ENCODE measurements around the gene PCBP3. TPM values are rescaled to one million over a fixed set of nuclear protein-coding genes. Genes with fewer than 3 reads are reported as not detected.

PCBP3 gene
- polyA plus RNA-seq, 3 donors = 1.7 to 2.5 (median 2.4) TPM

GRCh38 chr21:45917241-45917640 is 273.7 kb downstream of the PCBP3 start:
- no peak for DNase-seq (ENCODE audit: extremely low read depth in 1 of 11, low read depth in 9 of 11, low spot score in 4 of 11)

- DNase-seq (ENCODE audit: extremely low read depth in 1 of 11, low read depth in 9 of 11, low spot score in 4 of 11) = no peak
These were observed 274.5 kb downstream of the PCBP3 start for GRCh38 chr21:45918011-45918410.

GRCh38 chr21:45918835-45919447 is 275.4 kb downstream of the PCBP3 start:
- DNase-seq (ENCODE audit: extremely low read depth in 1 of 11, low read depth in 9 of 11, low spot score in 4 of 11) = no peak

- no peak for DNase-seq (ENCODE audit: extremely low read depth in 1 of 11, low read depth in 9 of 11, low spot score in 4 of 11)
These were observed 276.1 kb downstream of the PCBP3 start for GRCh38 chr21:45919593-45919992.

- no peak for DNase-seq (ENCODE audit: extremely low read depth in 1 of 11, low read depth in 9 of 11, low spot score in 4 of 11)
These were observed 277.5 kb downstream of the PCBP3 start for GRCh38 chr21:45920824-45921600.

- no peak for DNase-seq (ENCODE audit: extremely low read depth in 1 of 11, low read depth in 9 of 11, low spot score in 4 of 11)
These were observed 278.4 kb downstream of the PCBP3 start for GRCh38 chr21:45921917-45922316.

- DNase-seq (ENCODE audit: extremely low read depth in 1 of 11, low read depth in 9 of 11, low spot score in 4 of 11) = no peak
These were observed 279.1 kb downstream of the PCBP3 start for GRCh38 chr21:45922648-45923047.

GRCh38 chr21:45923146-45923545 is 279.6 kb downstream of the PCBP3 start:
- peak in 10 of 11 donors; percentile 40 to 64 (median 52) for DNase-seq (ENCODE audit: extremely low read depth in 1 of 11, low read depth in 9 of 11, low spot score in 4 of 11)

GRCh38 chr21:45926281-45926680 is 282.8 kb downstream of the PCBP3 start:
- no peak for DNase-seq (ENCODE audit: extremely low read depth in 1 of 11, low read depth in 9 of 11, low spot score in 4 of 11)

- DNase-seq (ENCODE audit: extremely low read depth in 1 of 11, low read depth in 9 of 11, low spot score in 4 of 11) = no peak
These were observed 283.5 kb downstream of the PCBP3 start for GRCh38 chr21:45927032-45927431.

GRCh38 chr21:45927851-45928850 is 284.6 kb downstream of the PCBP3 start:
- no peak for DNase-seq (ENCODE audit: extremely low read depth in 1 of 11, low read depth in 9 of 11, low spot score in 4 of 11)

- peak in 2 of 11 donors; percentile 8 to 19 for DNase-seq (ENCODE audit: extremely low read depth in 1 of 11, low read depth in 9 of 11, low spot score in 4 of 11)
These were observed 285.9 kb downstream of the PCBP3 start for GRCh38 chr21:45929449-45929848.

- DNase-seq (ENCODE audit: extremely low read depth in 1 of 11, low read depth in 9 of 11, low spot score in 4 of 11) = no peak
These were observed 286.8 kb downstream of the PCBP3 start for GRCh38 chr21:45930231-45930760.

- no peak for DNase-seq (ENCODE audit: extremely low read depth in 1 of 11, low read depth in 9 of 11, low spot score in 4 of 11)
These were observed 287.3 kb downstream of the PCBP3 start for GRCh38 chr21:45930792-45931191.

GRCh38 chr21:45931397-45931969 is 288.0 kb downstream of the PCBP3 start:
- no peak for DNase-seq (ENCODE audit: extremely low read depth in 1 of 11, low read depth in 9 of 11, low spot score in 4 of 11)

- no peak for DNase-seq (ENCODE audit: extremely low read depth in 1 of 11, low read depth in 9 of 11, low spot score in 4 of 11)
These were observed 289.5 kb downstream of the PCBP3 start for GRCh38 chr21:45932922-45933502.

- DNase-seq (ENCODE audit: extremely low read depth in 1 of 11, low read depth in 9 of 11, low spot score in 4 of 11) = no peak
These were observed 290.6 kb downstream of the PCBP3 start for GRCh38 chr21:45934085-45934484.

- no peak for DNase-seq (ENCODE audit: extremely low read depth in 1 of 11, low read depth in 9 of 11, low spot score in 4 of 11)
These were observed 291.0 kb downstream of the PCBP3 start for GRCh38 chr21:45934554-45934953.

- DNase-seq (ENCODE audit: extremely low read depth in 1 of 11, low read depth in 9 of 11, low spot score in 4 of 11) = peak in 3 of 11 donors; percentile 10 to 28 (median 18)
These were observed 292.1 kb downstream of the PCBP3 start for GRCh38 chr21:45935628-45936027.
